Fibroblast of peridontal ligament (primary cell): ENCODE measurements around the gene CPA4.
A peak's percentile ranks its signal among the peaks of the same experiment; 100 is the strongest.
"Not testable (repeated sequence)": the region's sequence is repeated elsewhere in the genome, so short reads cannot be mapped to it uniquely, and the experiment has no call there.

Experiments used
- DNase-seq: peaks from one replicate; pipeline ENCODE4 v3.0.0-alpha.2; 2010; ENCODE audit errors: extremely low read depth

Gene CPA4

GRCh38 chr7:130292682-130293257 lies at the start of gene CPA4:
TSS of gene CPA4 (plus strand) at chr7:130293161. CDS start at chr7:130293181, 20 bp downstream.
- DNase-seq = peak; percentile 94

- DNase-seq = peak; percentile 74
Measured at GRCh38 chr7:130243486-130243885, 49.5 kb upstream of the CPA4 start.

GRCh38 chr7:130246491-130246890 lies 46.5 kb upstream of the CPA4 start:
- DNase-seq = not testable (repeated sequence)

GRCh38 chr7:130248842-130249241 lies 44.1 kb upstream of the CPA4 start:
- not testable (repeated sequence) for DNase-seq

- DNase-seq = not testable (repeated sequence)
Measured at GRCh38 chr7:130249626-130250025, 43.3 kb upstream of the CPA4 start.

GRCh38 chr7:130254555-130254954 lies 38.4 kb upstream of the CPA4 start:
- no peak for DNase-seq

- no peak for DNase-seq
Measured at GRCh38 chr7:130256704-130257103, 36.3 kb upstream of the CPA4 start.

- DNase-seq = no peak
Measured at GRCh38 chr7:130258494-130259078, 34.4 kb upstream of the CPA4 start.

GRCh38 chr7:130262448-130262847 lies 30.5 kb upstream of the CPA4 start:
- DNase-seq = no peak

- DNase-seq = no peak
Measured at GRCh38 chr7:130263130-130263529, 29.8 kb upstream of the CPA4 start.

- no peak for DNase-seq
Measured at GRCh38 chr7:130266258-130266960, 26.6 kb upstream of the CPA4 start, which contains the start of gene CPA2. TSS of gene CPA2 (plus strand) at chr7:130266863. CDS start at chr7:130266882, 19 bp downstream.

- DNase-seq = no peak
Measured at GRCh38 chr7:130266961-130267321, 26.0 kb upstream of the CPA4 start.

- no peak for DNase-seq
Measured at GRCh38 chr7:130268463-130269317, 24.3 kb upstream of the CPA4 start.

GRCh38 chr7:130269318-130269694 lies 23.7 kb upstream of the CPA4 start:
- no peak for DNase-seq

GRCh38 chr7:130270947-130271800 lies 21.8 kb upstream of the CPA4 start:
- DNase-seq = no peak

GRCh38 chr7:130272381-130273080 lies 20.4 kb upstream of the CPA4 start:
- DNase-seq = no peak

GRCh38 chr7:130273081-130273932 lies 19.7 kb upstream of the CPA4 start:
- DNase-seq = no peak

- peak; percentile 94 for DNase-seq
Measured at GRCh38 chr7:130273933-130274255, 19.1 kb upstream of the CPA4 start.

GRCh38 chr7:130274296-130274695 lies 18.7 kb upstream of the CPA4 start:
- DNase-seq = no peak
